K562 (cell line): ENCODE data around the gene PSMC2. TPM values are rescaled to one million over a fixed set of nuclear protein-coding genes. Genes with fewer than 3 reads are reported as not detected.

ENCODE experiments used
- ATAC-seq: fragments of 200-7000 bp; cut with Tn5 transposase; 3 replicates; pipeline ENCODE4 v1.9.1; 2020; ENCODE audit warnings: moderate library complexity
- BruUV-seq: library from RNA; stranded (reverse); fragments of 400-500 nt; replicated peaks from 2 replicates; lab custom pipeline; 2021; lab: Mats Ljungman, UMichigan
- CTCF ChIA-PET: fragments of 300-600 bp; formaldehyde crosslinking; extraction: SDS; loops from one replicate; lab custom pipeline; 2021; ENCODE audit warnings: low intra/inter-chr PET ratio; lab: Yijun Ruan, JAX
- POLR2A ChIA-PET: fragments of 300-600, 350-650 bp; sonication (Branson Sonifier 250); formaldehyde crosslinking; extraction: SDS; loops from one replicate; lab custom pipeline; 2021; ENCODE audit warnings: antibody characterized with exemption, inconsistent platforms; lab: Yijun Ruan, JAX
- DNase-seq, 4 experiments: peaks; one replicate each; pipeline versions ENCODE4 v3.0.0 to v3.0.0-alpha.2; 2011 to 2018; ENCODE audit warnings: low spot score in 3 of 4, mixed read lengths in 3 of 4; ENCODE audit errors: extremely low read depth in 1 of 4
- FAIRE-seq: peaks from 2 replicates; lab custom pipeline; 2011; peaks lifted over from hg19 to GRCh38; lab: Jason Lieb, UNC
- H2AFZ ChIP-seq: 2 replicates; pipeline ENCODE4 v1.6.0; 2011; ENCODE audit warnings: low read depth, low read length, control low read depth, inconsistent platforms
- H3K27ac ChIP-seq: fragments of 200-600 bp; 3 replicates; pipeline ENCODE4 v1.8.0; 2011; ENCODE audit warnings: low read depth, mild to moderate bottlenecking, control low read depth, inconsistent platforms, low read length, moderate library complexity, mixed read lengths; ENCODE audit errors: extremely low read depth
- H3K27me3 ChIP-seq, 2 experiments: fragments of 300-600 bp in 1 of 2; 2 replicates in 1 of 2; 3 replicates in 1 of 2; pipeline versions ENCODE4 v1.6.0 to v1.8.0; 2011; ENCODE audit warnings: inconsistent platforms in 2 of 2, low read length in 2 of 2, mild to moderate bottlenecking in 1 of 2, mixed read lengths in 1 of 2, moderate library complexity in 1 of 2; ENCODE audit not compliant: control insufficient read depth in 2 of 2, insufficient read depth in 2 of 2
- H3K36me3 ChIP-seq: fragments of 300-600 bp; 3 replicates; pipeline ENCODE4 v1.8.0; 2011; ENCODE audit warnings: mild to moderate bottlenecking, low read length, inconsistent platforms; ENCODE audit not compliant: control insufficient read depth, insufficient read depth
- H3K4me1 ChIP-seq, 2 experiments: fragments of 200-600 bp in 1 of 2; replicated peaks in 1 of 2; 2 replicates in 1 of 2; 3 replicates in 1 of 2; pipeline versions ENCODE4 v1.5.1 to v1.8.0; 2011; ENCODE audit warnings: inconsistent platforms in 2 of 2, low read length in 2 of 2, mild to moderate bottlenecking in 1 of 2, mixed read lengths in 1 of 2, moderate library complexity in 1 of 2; ENCODE audit not compliant: control insufficient read depth in 2 of 2, insufficient read depth in 2 of 2
- H3K4me2 ChIP-seq: 2 replicates; pipeline ENCODE4 v1.6.1; 2011; ENCODE audit warnings: low read length, control low read depth, inconsistent platforms, mixed read lengths; ENCODE audit not compliant: insufficient read depth
- H3K4me3 ChIP-seq: fragments of 200-600 bp; sonication (generic), shearing (Covaris generic); 2 replicates; pipeline ENCODE4 v1.5.1; 2016; ENCODE audit warnings: control low read depth, inconsistent platforms
- H3K79me2 ChIP-seq: fragments of 200-600 bp; 3 replicates; pipeline ENCODE4 v1.8.0; 2011; ENCODE audit warnings: low read length, inconsistent platforms; ENCODE audit not compliant: control insufficient read depth, insufficient read depth
- H3K9ac ChIP-seq, 2 experiments: 2 replicates each; pipeline versions ENCODE4 v1.6.0 to v1.6.1; 2011; ENCODE audit warnings: low read depth in 2 of 2, low read length in 2 of 2, control low read depth in 1 of 2, inconsistent platforms in 1 of 2, mild to moderate bottlenecking in 1 of 2, mixed read lengths in 1 of 2; ENCODE audit not compliant: insufficient read depth in 1 of 2
- H3K9me1 ChIP-seq: one replicate; pipeline ENCODE4 v1.6.0; 2011; ENCODE audit warnings: inconsistent platforms, mild to moderate bottlenecking, low read length, moderate library complexity; ENCODE audit not compliant: control insufficient read depth, insufficient read depth
- H3K9me3 ChIP-seq: replicated peaks from 2 replicates; pipeline ENCODE4 v1.5.1; 2011; ENCODE audit warnings: low read depth, low read length, inconsistent platforms; ENCODE audit not compliant: control insufficient read depth, insufficient read depth
- H4K20me1 ChIP-seq: replicated peaks from 2 replicates; pipeline ENCODE4 v1.6.1; 2011; ENCODE audit warnings: low read length, inconsistent platforms, mixed read lengths; ENCODE audit not compliant: control insufficient read depth, insufficient read depth
- C11orf30 ChIP-seq: fragments of 450-650 bp; IDR thresholded peaks from 2 replicates; pipeline ENCODE4 v1.6.1; 2016; ENCODE audit warnings: low read depth, mild to moderate bottlenecking
- ESRRA ChIP-seq: fragments of 450-650 bp; IDR thresholded peaks from 2 replicates; pipeline ENCODE4 v1.6.1; 2014; ENCODE audit warnings: low read depth, mild to moderate bottlenecking, moderate library complexity, borderline replicate concordance
- FOXM1 ChIP-seq, 2 experiments: fragments of 450-650 bp in 1 of 2; sonication (generic) in 1 of 2; formaldehyde crosslinking in 1 of 2; IDR thresholded peaks; 2 replicates each; pipeline versions ENCODE4 v1.6.1 to v1.9.0; 2017 to 2022; ENCODE audit warnings: low read depth in 2 of 2, mild to moderate bottlenecking in 2 of 2, missing genetic modification reagents in 1 of 2, moderate library complexity in 1 of 2
- HDGF ChIP-seq: fragments of 450-650 bp; IDR thresholded peaks from 2 replicates; pipeline ENCODE4 v1.6.1; 2016
- MAFF ChIP-seq: IDR thresholded peaks from 2 replicates; pipeline ENCODE4 v1.6.1; 2012; ENCODE audit warnings: low read length, improper control_type of control experiment
- MAFG ChIP-seq: fragments of 450-650 bp; conservative IDR thresholded peaks from 2 replicates; pipeline ENCODE4 v1.6.1; 2016; ENCODE audit warnings: missing genetic modification characterization, missing compliant biosample characterization
- ZNF316 ChIP-seq: fragments of 450-650 bp; IDR thresholded peaks from 2 replicates; pipeline ENCODE4 v1.6.1; 2016
- ZNF830 ChIP-seq: fragments of 250-450 bp; sonication (Bioruptor Pico); IDR thresholded peaks from 2 replicates; pipeline ENCODE4 v1.5.0; 2021; ENCODE audit warnings: mild to moderate bottlenecking
- WGBS: fragments of 100-300 bp; shearing (Covaris generic); methylation state at CpG from one replicate; pipeline ENCODE4 v1.1.6; 2016; ENCODE audit warnings: low coverage, mixed read lengths; ENCODE audit not compliant: insufficient coverage; ENCODE audit errors: missing lambda C conversion rate; 5-methylcytosine and 5-hydroxymethylcytosine counted together
- in situ Hi-C: fragments of 300-500 bp; cut with MboI; formaldehyde crosslinking; loops from 4 replicates; pipeline ENCODE4 v1.15.0; 2018; ENCODE audit warnings: inconsistent platforms, mixed read lengths
- intact Hi-C: fragments of 100-400 bp; cut with micrococcal nuclease; formaldehyde crosslinking; loops from 2 replicates; pipeline ENCODE4 v1.14.2; 2022
- polyA plus RNA-seq, 8 experiments: library from polyadenylated mRNA; depleted of rRNA in 4 of 8; stranded (reverse) in 5 of 8; unstranded in 3 of 8; fragments of >200 nt; fragmentation: Nextera tagmentation in 2 of 8; fragmentation: Illumina TruSeq in 1 of 8; extraction: Ambion mirVana in 2 of 8; extraction: Trizol in 1 of 8; gene quantifications; 2 replicates each; pipeline versions ENCODE4 v1.2.1 to v1.2.3, GENCODE V29; 2011 to 2014; ENCODE audit warnings: inconsistent platforms in 1 of 8, missing spikeins in 1 of 8
- total RNA-seq, 7 experiments: library from RNA; depleted of rRNA in 6 of 7; stranded (reverse); fragments of >200 nt in 6 of 7; fragmentation: Illumina TruSeq in 2 of 7; extraction: Trizol in 2 of 7; gene quantifications; 2 replicates each; pipeline versions ENCODE4 v1.2.1 to v1.2.3, GENCODE V29; 2011 to 2021; ENCODE audit warnings: low replicate concordance in 1 of 7

Gene PSMC2
- total and polyA plus RNA-seq, 9 of the 15 experiments (the other 6 are each of a cell fraction or from before 2014, with no cell fraction given), result 316 to 1,105 (median 511) TPM

- ATAC-seq (no peak), FAIRE-seq (no peak), DNase-seq (no peak)
- no TSS peak for BruUV-seq
- peaks cover 3 to 5% of the 10 kb centered on the region in 2 experiments; a peak in 3 of 5 replicates for H3K4me1 ChIP-seq
- H3K27ac ChIP-seq, result no peak overlapping the region
- H3K79me2 ChIP-seq, result peaks cover 79% of the 10 kb centered on the region
- H3K36me3 ChIP-seq, result peaks cover 52% of the 10 kb centered on the region
- 77% methylated on average over 2 of the region's 2 CpGs for WGBS
- no peak overlapping the region for H3K4me2 ChIP-seq
- in situ Hi-C loops (no loop called here), intact Hi-C loops (no loop called here)
- POLR2A ChIA-PET, result no interaction called here
- H3K4me3 ChIP-seq, result no peak overlapping the region
- no peaks in the 10 kb centered on the region for H3K9me3 ChIP-seq
- TF ChIP-seq C11orf30, result peak; percentile 68
- TF ChIP-seq MAFG (tag), result peak; percentile 56
- TF ChIP-seq FOXM1 (IDR thresholded peaks at IDR 0.05; ENCODE audit: low read depth), result no peak
- no peak for TF ChIP-seq FOXM1 (CRISPR knock-in tag; IDR thresholded peaks at IDR 0.05; ENCODE audit: low read depth)
- no peak for TF ChIP-seq HDGF
- TF ChIP-seq MAFF, result 0 out of 2 replicates have a peak, but pooled peaks have one; percentile 16
- peak; percentile 85 for TF ChIP-seq ZNF316
- no peaks in the 10 kb centered on the region for H3K27me3 ChIP-seq
- no peaks in the 10 kb centered on the region for H4K20me1 ChIP-seq
- CTCF ChIA-PET, result no interaction called here
- H3K9ac ChIP-seq, result no peak overlapping the region
- no peak overlapping the region for H2AFZ ChIP-seq
- H3K9me1 ChIP-seq, result no peaks in the 10 kb centered on the region
These were observed 6.0 kb upstream of the PSMC2 start for GRCh38 chr7:103341466-103341865.

- peak overlapping the region; percentile 82 for H3K4me3 ChIP-seq
- no TSS peak for BruUV-seq
- POLR2A ChIA-PET, result interaction anchor here (0.7 to 1.4 kb wide), 6 partner anchors 13 to 202 kb away, joined by 3 to 8 read pairs (median 4); no protein-coding TSS in a partner anchor
- H3K4me1 ChIP-seq, result peaks cover 3 to 9% of the 10 kb centered on the region in 2 experiments; a peak in 3 of 5 replicates
- H3K9me3 ChIP-seq, result no peaks in the 10 kb centered on the region
- DNase-seq (peak in 1 of 4 experiments; percentile 21), FAIRE-seq (no peak), ATAC-seq (no peak)
- in situ Hi-C loops, result no loop called here
- peak overlapping the region; percentile 93 for H3K27ac ChIP-seq
- CTCF ChIA-PET, result interaction anchor here (0.7 kb wide), 1 partner anchor 63 kb away, joined by 3 read pairs; no protein-coding TSS in a partner anchor
- peaks cover 80% of the 10 kb centered on the region for H3K79me2 ChIP-seq
- H2AFZ ChIP-seq, result peak overlapping the region; percentile 93; the same call in 1 of the 2 replicates
- peak overlapping the region; percentile 96 to 97 for H3K9ac ChIP-seq
- intact Hi-C loops, result no loop called here
- peaks cover 36% of the 10 kb centered on the region for H3K36me3 ChIP-seq
- H4K20me1 ChIP-seq, result no peaks in the 10 kb centered on the region; the same call in 1 of the 2 replicates
- H3K4me2 ChIP-seq, result peak overlapping the region; percentile 92
- H3K9me1 ChIP-seq, result no peaks in the 10 kb centered on the region
- H3K27me3 ChIP-seq, result no peaks in the 10 kb centered on the region
- TF ChIP-seq ZNF316, result 0 out of 2 replicates have a peak, but pooled peaks have one; percentile 7
- no peak for TF ChIP-seq ZNF830 (CRISPR knock-in tag)
- TF ChIP-seq ESRRA, result peak; percentile 74
- TF ChIP-seq, all 486 proteins: peak for 2
These were observed 4.1 kb upstream of the PSMC2 start for GRCh38 chr7:103343332-103343731.
